HG03103 (cell line): Measurements from ENCODE around the gene TPCN1.

Experiments used
- ATAC-seq: cut with Tn5 transposase; IDR thresholded peaks from one replicate; pipeline ENCODE4 v1.9.1; 2021; ENCODE audit warnings: low read depth; ENCODE audit not compliant: unreplicated experiment

The TPCN1 gene

DNA sequence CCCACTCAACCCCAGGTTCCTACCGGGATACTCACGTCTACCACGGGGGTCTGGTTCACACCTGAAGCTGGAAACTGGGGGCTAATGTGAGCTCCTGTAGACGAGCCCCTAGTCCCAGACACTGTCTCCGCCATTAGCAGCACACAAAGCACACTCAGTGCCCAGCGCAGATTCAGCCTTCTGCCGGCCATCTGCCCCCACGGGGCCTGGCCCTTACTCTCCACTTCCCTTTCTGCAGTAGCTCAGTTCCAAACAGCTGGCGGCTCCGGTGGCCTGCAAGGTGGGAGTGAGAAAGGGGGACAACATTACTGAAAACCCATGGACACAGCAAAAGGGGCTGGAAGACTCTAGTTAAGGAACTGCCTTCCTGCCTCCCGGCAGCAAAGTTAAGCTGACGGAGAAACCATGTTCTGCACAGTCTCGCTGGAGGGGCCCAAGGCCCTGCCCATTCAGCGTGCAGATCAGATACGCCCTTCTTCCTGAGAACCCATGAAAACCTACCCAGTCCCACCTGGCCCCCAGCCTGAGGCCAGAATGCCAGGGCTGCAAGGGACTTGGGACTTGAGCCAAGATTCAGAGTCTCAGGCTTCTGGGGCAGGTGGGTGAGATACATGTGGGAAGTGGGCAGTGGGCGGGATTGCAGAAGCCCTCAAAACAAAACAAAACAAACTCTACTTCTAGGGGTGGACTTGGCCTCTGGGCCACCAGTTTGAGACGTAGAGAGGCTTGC is 111.6 kb downstream of the TPCN1 start:
- ATAC-seq = no peak

DNA sequence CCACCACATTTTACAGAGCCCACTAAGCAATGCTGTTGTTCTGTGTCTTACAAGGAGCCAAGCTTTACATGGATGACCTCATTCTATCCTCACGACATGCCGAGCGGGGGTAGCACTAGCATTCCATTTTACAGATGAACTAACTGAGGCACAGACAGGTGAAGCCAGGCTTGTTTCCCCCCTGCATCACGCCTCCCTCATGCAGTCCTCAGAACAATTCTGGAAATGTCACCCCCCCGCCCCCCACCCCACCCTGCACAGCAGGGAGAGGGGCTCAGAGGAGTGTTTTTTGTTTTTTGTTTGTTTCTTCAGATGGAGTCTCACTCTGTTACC is 112.1 kb downstream of the TPCN1 start:
- no peak for ATAC-seq

DNA sequence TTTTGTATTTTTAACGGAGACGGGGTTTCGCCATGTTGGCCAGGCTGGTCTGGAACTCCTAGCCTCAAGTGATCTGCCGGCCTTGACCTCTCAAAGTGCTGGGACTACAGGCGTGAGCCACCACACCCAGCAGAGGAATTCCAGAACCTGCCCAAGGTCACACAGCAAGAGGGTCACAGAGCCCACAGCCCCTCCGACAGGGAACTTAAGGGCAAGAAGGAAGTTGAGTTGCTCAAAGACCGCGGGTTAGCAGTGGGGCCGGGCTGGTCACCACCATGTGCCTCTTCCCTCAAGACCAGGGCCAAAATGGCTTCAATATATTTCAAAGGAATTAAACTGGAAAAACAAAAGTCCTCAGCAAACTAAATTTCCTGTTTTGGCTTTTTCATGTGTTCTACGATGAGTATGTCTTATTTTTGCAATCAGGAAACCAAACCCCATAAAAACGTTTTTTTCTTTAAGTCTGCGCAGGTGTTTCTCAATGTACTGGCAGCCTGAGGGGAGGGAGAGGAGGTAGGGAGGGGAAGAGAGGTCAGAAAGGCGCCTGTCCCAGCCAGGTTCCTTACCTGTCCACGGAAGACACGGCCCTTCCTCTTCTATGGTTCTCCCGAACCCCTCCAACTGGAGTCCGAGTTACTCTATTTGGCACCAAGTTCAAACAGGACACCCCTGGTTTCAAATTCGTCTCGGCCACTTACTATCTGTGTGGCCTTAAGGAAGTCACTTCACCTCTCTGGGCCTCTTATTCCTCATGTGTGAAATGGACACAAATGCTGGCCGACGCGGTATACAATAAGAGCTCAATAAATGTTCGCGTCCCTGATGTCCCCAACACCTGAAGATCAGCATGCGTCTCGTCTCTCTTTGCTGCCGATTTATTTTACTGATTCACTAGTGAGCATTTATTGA is 112.9 kb downstream of the TPCN1 start:
- peak; percentile 8 for ATAC-seq

DNA sequence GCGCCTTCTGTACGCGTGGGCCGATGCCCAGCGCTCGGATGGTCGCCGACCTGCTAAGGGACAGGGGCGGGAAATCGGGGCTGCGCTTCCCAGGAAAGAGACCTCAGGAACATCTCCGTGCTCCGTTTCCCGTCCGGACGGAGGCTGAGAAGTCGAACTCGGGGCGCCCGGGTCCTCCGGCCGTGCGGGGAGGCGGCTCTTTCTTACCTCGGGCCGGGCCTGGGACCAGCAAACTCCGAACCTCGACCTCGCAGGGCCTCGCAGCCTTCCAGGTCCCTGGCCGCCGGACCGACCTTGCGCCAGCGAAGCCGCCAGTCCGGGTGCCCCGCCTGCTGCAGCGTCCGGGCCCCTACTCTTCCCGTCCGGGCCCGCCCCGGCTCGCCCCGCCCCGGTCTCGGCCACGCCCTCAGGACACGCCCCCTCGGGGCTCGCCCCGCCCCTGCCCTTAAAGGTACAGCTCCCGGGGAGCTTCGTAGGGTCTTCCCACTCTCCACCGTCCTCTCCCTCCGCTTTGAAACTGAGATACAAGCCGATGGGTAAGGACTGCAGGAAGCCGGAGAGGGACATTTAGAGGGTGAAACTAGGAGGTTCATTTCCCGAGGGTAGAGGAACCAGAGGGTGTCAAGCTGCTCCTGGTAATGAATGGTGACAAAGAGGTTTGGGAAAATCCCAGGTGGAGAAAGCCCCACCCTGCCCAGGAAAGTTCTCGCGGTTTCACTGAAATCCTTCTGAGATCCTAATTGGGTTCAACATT is 113.7 kb downstream of the TPCN1 start, which contains the start of gene SLC8B1:
TSS of gene SLC8B1 (minus strand) at position 324 of the 754 bp plus-strand sequence. CDS start 2,231 bp downstream, outside the sequence.
- ATAC-seq = peak; percentile 95

DNA sequence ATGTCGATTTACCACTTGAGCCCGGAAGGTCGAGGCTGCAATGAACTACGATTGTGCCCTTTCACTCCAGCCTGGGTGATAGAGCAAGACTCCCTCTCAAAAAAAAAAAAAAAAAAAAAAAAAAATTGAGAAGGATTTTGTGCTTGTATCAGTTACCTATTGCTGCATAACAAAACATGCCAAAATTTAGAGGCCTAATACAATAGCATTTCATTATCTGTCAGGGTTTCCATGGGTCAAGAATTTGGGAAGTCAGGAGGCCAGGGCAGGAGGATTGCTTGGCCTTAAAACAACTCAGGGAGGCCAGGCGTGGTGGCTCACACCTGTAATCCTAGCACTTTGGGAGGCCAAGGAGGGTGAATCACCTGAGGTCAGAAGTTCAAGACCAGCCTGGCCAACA is 118.3 kb downstream of the TPCN1 start:
- no peak for ATAC-seq

DNA sequence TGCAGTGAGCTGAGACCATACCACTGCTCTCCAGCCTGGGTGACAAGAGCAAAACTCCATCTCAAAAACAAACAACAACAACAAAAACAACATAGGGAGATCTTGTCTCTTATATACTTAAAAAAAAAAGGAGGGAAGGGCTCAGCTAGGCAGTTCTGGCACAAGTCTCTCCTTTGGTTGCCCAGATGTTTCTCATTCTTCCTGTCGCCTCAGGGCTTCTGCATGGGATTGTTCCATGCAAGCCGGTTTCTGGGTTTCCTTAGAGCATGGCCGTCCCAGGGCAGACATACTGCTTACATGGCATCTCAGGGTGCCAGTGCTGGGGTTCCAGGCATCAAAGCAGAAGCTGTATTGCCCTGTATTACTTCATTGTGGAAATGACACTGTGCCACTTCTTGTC is 118.8 kb downstream of the TPCN1 start:
- ATAC-seq = no peak

DNA sequence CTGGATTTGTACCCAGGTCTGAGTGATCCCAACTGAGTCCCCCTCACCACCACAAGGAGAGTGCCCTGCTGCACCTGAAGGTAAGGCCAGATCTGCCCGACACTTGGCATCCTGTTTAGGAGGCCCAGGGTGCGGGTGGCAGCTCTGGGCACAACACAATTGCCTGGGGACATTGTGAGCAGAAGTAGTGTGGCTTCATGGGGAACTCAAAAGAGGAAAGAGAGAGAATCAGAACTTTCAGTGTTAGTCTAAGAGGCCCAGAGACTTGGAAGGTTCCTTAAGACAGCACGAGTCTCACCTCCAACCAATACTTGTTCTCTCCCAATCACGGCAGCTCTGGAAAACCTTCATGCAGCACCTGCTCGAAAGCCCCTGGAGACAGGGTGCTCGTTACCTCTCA is 120.3 kb downstream of the TPCN1 start:
- ATAC-seq = no peak

DNA sequence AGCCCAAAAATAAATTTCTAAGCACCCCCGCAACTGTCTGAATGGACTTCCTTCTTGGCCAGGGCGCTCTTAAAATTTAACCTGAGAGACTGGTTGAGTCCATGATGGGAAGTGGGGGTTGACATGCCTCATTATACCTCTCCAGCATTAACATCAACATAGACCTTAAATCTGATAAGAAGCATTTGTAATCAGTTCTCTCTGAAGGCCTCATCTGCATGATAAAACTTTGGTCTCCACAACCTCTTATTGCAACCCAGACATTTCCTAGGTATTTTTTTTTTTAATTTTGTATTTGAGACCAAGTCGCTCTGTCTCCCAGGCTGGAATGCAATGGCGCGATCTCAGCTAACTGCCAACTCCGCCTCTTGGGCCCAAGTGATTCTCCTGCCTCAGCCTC is 124.1 kb downstream of the TPCN1 start:
- no peak for ATAC-seq

DNA sequence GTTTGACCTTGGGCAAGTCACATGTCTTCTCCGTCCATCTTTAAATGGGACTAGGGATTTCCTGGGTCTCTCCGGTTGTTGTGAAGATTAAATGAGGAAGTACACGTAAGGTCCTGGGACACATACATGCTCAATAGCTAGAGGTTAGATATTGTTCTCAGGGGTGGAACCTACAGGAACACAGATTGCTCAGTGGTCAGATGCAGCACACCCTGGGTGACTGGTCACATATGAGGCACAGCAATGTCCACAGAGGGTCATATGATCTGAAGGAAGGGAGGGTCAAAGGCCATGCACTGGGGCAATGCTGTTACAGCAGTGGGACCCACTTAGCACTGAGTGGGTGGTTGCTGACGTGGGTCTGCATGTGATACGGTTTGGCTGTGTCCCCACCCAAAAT is 125.1 kb downstream of the TPCN1 start:
- no peak for ATAC-seq

DNA sequence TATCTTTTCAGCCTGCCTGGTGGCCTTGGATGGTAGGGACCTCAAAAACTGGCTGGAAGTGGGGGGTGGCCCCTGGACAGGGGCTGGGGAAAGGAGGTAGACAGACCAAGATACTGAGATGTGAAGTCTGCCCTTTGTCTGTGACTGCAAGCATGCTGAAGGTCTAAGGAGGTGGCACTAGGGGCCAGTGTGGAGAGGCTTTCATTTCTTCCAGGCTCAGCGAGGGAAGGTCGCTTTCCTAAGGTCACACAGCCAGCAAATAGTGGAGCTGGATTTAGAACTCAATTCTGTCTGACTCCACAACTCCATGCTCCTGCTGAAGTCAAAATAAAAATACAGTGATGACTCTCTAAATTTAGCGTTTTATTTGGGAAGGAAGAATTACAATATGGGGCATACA is 125.8 kb downstream of the TPCN1 start:
- ATAC-seq = no peak

DNA sequence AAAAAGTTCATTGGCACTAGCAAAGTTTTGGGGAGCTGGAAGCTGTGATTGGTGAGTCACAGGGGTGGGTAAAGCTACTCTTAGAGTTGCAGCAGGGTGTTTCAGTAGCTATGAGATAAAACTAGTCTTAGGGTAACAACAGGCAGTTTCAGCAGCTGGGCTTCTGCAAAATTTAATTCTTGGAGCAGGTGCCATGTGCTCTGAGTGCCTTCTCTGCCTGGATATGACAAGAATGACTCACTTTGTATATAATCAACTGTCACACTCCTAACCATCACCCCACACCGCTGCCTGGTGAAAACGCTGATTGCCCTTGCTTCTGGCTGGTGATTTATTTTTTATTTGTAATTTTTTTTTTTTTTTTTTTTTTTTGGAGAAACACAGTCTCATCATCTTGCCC is 126.6 kb downstream of the TPCN1 start:
- ATAC-seq = no peak
